AG04450 (cell line): ENCODE measurements around the gene COPB2. TPM values are rescaled to one million over a fixed set of nuclear protein-coding genes. Genes with fewer than 3 reads are reported as not detected.

Experiments
- CTCF ChIA-PET: fragments of 300-600, 350-600 bp; formaldehyde crosslinking; extraction: SDS; loops from one replicate; lab custom pipeline; 2022; ENCODE audit warnings: antibody characterized with exemption, inconsistent platforms; lab: Charles Lee
- POLR2A ChIA-PET: fragments of 350-600 bp; formaldehyde crosslinking; extraction: SDS; loops from one replicate; lab custom pipeline; 2021; ENCODE audit warnings: antibody characterized with exemption, inconsistent platforms; lab: Yijun Ruan, JAX
- DNase-seq: peaks from one replicate; pipeline ENCODE4 v3.0.0-alpha.2; 2011; ENCODE audit warnings: low read depth, low spot score
- H3K27ac ChIP-seq: one replicate; pipeline ENCODE4 v1.5.1; 2012; ENCODE audit warnings: low read depth, low read length, control low read depth
- H3K27me3 ChIP-seq: one replicate; pipeline ENCODE4 v1.6.0; 2012; ENCODE audit warnings: low read length; ENCODE audit not compliant: control insufficient read depth, insufficient read depth
- H3K4me3 ChIP-seq: 2 replicates; pipeline ENCODE4 v1.5.1; 2011; ENCODE audit warnings: mild to moderate bottlenecking, low read depth, low read length, control low read depth
- H3K9me3 ChIP-seq: 2 replicates; pipeline ENCODE4 v1.5.1; 2012; ENCODE audit warnings: low read length; ENCODE audit not compliant: control insufficient read depth, insufficient read depth
- CTCF ChIP-seq: IDR thresholded peaks from 2 replicates; pipeline ENCODE4 v1.5.1; 2011; ENCODE audit warnings: low read depth, low read length, control low read depth, inconsistent platforms
- polyA plus RNA-seq: library from polyadenylated mRNA; depleted of rRNA; stranded (reverse); fragments of >200 nt; gene quantifications from 2 replicates; pipeline ENCODE4 v1.2.3, GENCODE V29; 2011

COPB2 gene
- polyA plus RNA-seq, 1 experiment = 331 TPM

GRCh38 chr3:139318431-139318816, 71.0 kb downstream of the COPB2 start:
- no peak overlapping the region for H3K4me3 ChIP-seq
- TF ChIP-seq CTCF = no peak
- H3K27me3 ChIP-seq = peaks cover 3% of the 10 kb centered on the region
- CTCF ChIA-PET = interaction anchor here (1.3 to 4.5 kb wide), 5 partner anchors 10 to 395 kb away, joined by 4 to 25 read pairs (median 11); no protein-coding TSS in a partner anchor
- POLR2A ChIA-PET = no interaction called here
- H3K27ac ChIP-seq = no peak overlapping the region
- no peaks in the 10 kb centered on the region for H3K9me3 ChIP-seq
- no peak for DNase-seq

- no peak overlapping the region for H3K4me3 ChIP-seq
- no peak for TF ChIP-seq CTCF
- ChIA-PET CTCF (interaction anchor here (1.3 to 4.5 kb wide), 6 partner anchors 11 to 394 kb away, joined by 4 to 25 read pairs (median 8); no protein-coding TSS in a partner anchor), POLR2A (no interaction called here)
- peaks cover 3% of the 10 kb centered on the region; the same call in 1 of the 2 replicates for H3K9me3 ChIP-seq
- DNase-seq = no peak
- peaks cover 3% of the 10 kb centered on the region for H3K27me3 ChIP-seq
- H3K27ac ChIP-seq = no peak overlapping the region
Observed at GRCh38 chr3:139317660-139318430, 71.6 kb downstream of the COPB2 start.

- no peak for TF ChIP-seq CTCF
Observed at GRCh38 chr3:139317215-139317614, 72.2 kb downstream of the COPB2 start.

GRCh38 chr3:139313921-139314320, 75.5 kb downstream of the COPB2 start:
- POLR2A ChIA-PET = interaction anchor here (0.9 kb wide), 1 partner anchor 12 kb away, joined by 3 read pairs; no protein-coding TSS in a partner anchor
- DNase-seq = no peak
- CTCF ChIA-PET = interaction anchor here (1.8 to 4.5 kb wide), 3 partner anchors 16 to 202 kb away, joined by 4 to 31 read pairs (median 15); no protein-coding TSS in a partner anchor
- no peak overlapping the region for H3K4me3 ChIP-seq
- no peak for TF ChIP-seq CTCF
- H3K27me3 ChIP-seq = no peaks in the 10 kb centered on the region
- H3K9me3 ChIP-seq = peaks cover 3% of the 10 kb centered on the region; the same call in 1 of the 2 replicates
- no peak overlapping the region for H3K27ac ChIP-seq

More at GRCh38 chr3:139317215-139317614, 72.2 kb downstream of the COPB2 start:
- Histone ChIP-seq H3K4me3 (no peak overlapping the region), H3K27me3 (peaks cover 3% of the 10 kb centered on the region), H3K27ac (no peak overlapping the region), H3K9me3 (peaks cover 3% of the 10 kb centered on the region; the same call in 1 of the 2 replicates)
- POLR2A ChIA-PET = no interaction called here
- CTCF ChIA-PET = interaction anchor here (1.6 to 4.5 kb wide), 2 partner anchors 12 to 205 kb away, joined by 4 to 25 read pairs; no protein-coding TSS in a partner anchor
- DNase-seq = no peak

- Histone ChIP-seq H3K9me3 (peaks cover 3% of the 10 kb centered on the region; the same call in 1 of the 2 replicates), H3K27ac (no peak overlapping the region), H3K4me3 (no peak overlapping the region), H3K27me3 (no peaks in the 10 kb centered on the region)
- DNase-seq = no peak
- CTCF ChIA-PET = interaction anchor here (1.1 to 4.5 kb wide), 4 partner anchors 17 to 377 kb away, joined by 4 to 31 read pairs (median 11); no protein-coding TSS in a partner anchor
- TF ChIP-seq CTCF = no peak
- POLR2A ChIA-PET = interaction anchor here (0.7 kb wide), 1 partner anchor 10 kb away, joined by 3 read pairs; no protein-coding TSS in a partner anchor
Observed at GRCh38 chr3:139312959-139313358, 76.5 kb downstream of the COPB2 start.
